Endothelial cell of umbilical vein (primary cell): Measurements from ENCODE around the gene GRWD1. TPM values are rescaled to one million over a fixed set of nuclear protein-coding genes. Genes with fewer than 3 reads are reported as not detected.
"Not testable (repeated sequence)": the region's sequence is repeated elsewhere in the genome, so short reads cannot be mapped to it uniquely, and the experiment has no call there.

Experiments used
- BruUV-seq: library from RNA; stranded (reverse); fragments of 400-500 nt; replicated peaks from 2 replicates; lab custom pipeline; 2021; lab: Mats Ljungman, UMichigan
- CTCF ChIA-PET: fragments of 300-600, 350-600 bp; sonication (Branson Sonifier 250); formaldehyde crosslinking; loops from one replicate; lab custom pipeline; 2021; ENCODE audit warnings: antibody characterized with exemption, inconsistent platforms; lab: Charles Lee
- POLR2A ChIA-PET: fragments of 300-600, 350-600 bp; sonication (Branson Sonifier 250); formaldehyde crosslinking; loops from one replicate; lab custom pipeline; 2021; ENCODE audit warnings: antibody characterized with exemption, inconsistent platforms; lab: Charles Lee
- DNase-seq: peaks from one replicate; pipeline ENCODE4 v3.0.0-alpha.2; 2011; ENCODE audit warnings: low read depth, low spot score
- FAIRE-seq: peaks from 2 replicates; lab custom pipeline; 2011; peaks lifted over from hg19 to GRCh38; lab: Jason Lieb, UNC
- H2AFZ ChIP-seq: 2 replicates; pipeline ENCODE4 v1.6.0; 2012; ENCODE audit warnings: low read depth, low read length, control low read depth, inconsistent platforms
- H3K27ac ChIP-seq: 2 replicates; pipeline ENCODE4 v1.5.1; 2011; ENCODE audit warnings: low read depth, mild to moderate bottlenecking, control low read depth, low read length, moderate library complexity; ENCODE audit not compliant: insufficient read depth
- H3K27me3 ChIP-seq, 2 experiments: 2 replicates each; pipeline versions ENCODE4 v1.6.0 to v1.6.1; 2011; ENCODE audit warnings: low read length in 2 of 2, mixed read lengths in 1 of 2; ENCODE audit not compliant: control insufficient read depth in 2 of 2, insufficient read depth in 2 of 2
- H3K36me3 ChIP-seq, 2 experiments: 2 replicates in 1 of 2; 3 replicates in 1 of 2; pipeline ENCODE4 v1.5.1; 2011; ENCODE audit warnings: low read length in 2 of 2, mild to moderate bottlenecking in 1 of 2, moderate library complexity in 1 of 2; ENCODE audit not compliant: control insufficient read depth in 2 of 2, insufficient read depth in 2 of 2; ENCODE audit errors: extremely low read depth in 1 of 2
- H3K4me1 ChIP-seq: 3 replicates; pipeline ENCODE4 v1.5.1; 2011; ENCODE audit warnings: mild to moderate bottlenecking, low read length; ENCODE audit not compliant: control insufficient read depth, insufficient read depth; ENCODE audit errors: extremely low read depth
- H3K4me2 ChIP-seq: 2 replicates; pipeline ENCODE4 v1.6.1; 2011; ENCODE audit warnings: low read length, control low read depth, mixed read lengths; ENCODE audit not compliant: insufficient read depth
- H3K4me3 ChIP-seq, 3 experiments: fragments of 200-600 bp in 1 of 3; sonication (generic), shearing (Covaris generic) in 1 of 3; replicated peaks in 1 of 3; 2 replicates each; pipeline ENCODE4 v1.5.1; 2011 to 2016; ENCODE audit warnings: control low read depth in 3 of 3, low read length in 3 of 3, mild to moderate bottlenecking in 2 of 3, inconsistent platforms in 1 of 3, low read depth in 1 of 3, moderate library complexity in 1 of 3; ENCODE audit not compliant: insufficient read depth in 1 of 3
- H3K79me2 ChIP-seq: 2 replicates; pipeline ENCODE4 v1.6.0; 2012; ENCODE audit warnings: low read length, inconsistent platforms; ENCODE audit not compliant: control insufficient read depth, insufficient read depth
- H3K9ac ChIP-seq: replicated peaks from 2 replicates; pipeline ENCODE3; 2011; ENCODE audit warnings: low read length, control low read depth; ENCODE audit not compliant: insufficient read depth; ENCODE audit errors: extremely low read depth
- H3K9me1 ChIP-seq: replicated peaks from 3 replicates; pipeline ENCODE4 v1.6.0; 2011; ENCODE audit warnings: mild to moderate bottlenecking, low read length; ENCODE audit not compliant: control insufficient read depth, insufficient read depth; ENCODE audit errors: extremely low read depth
- H3K9me3 ChIP-seq: replicated peaks from 2 replicates; pipeline ENCODE4 v1.5.1; 2012; ENCODE audit warnings: low read length, inconsistent platforms; ENCODE audit not compliant: control insufficient read depth, insufficient read depth
- H4K20me1 ChIP-seq: replicated peaks from 2 replicates; pipeline ENCODE3; 2011; ENCODE audit warnings: mild to moderate bottlenecking, low read length; ENCODE audit not compliant: control insufficient read depth, insufficient read depth; ENCODE audit errors: extremely low read depth
- EZH2 ChIP-seq: IDR thresholded peaks from 2 replicates; pipeline ENCODE4 v1.6.1; 2012; ENCODE audit warnings: borderline replicate concordance, low read depth, mild to moderate bottlenecking, moderate library complexity, low read length, inconsistent platforms; ENCODE audit not compliant: severe bottlenecking
- FOS ChIP-seq: IDR thresholded peaks from 2 replicates; pipeline ENCODE4 v1.6.1; 2011; ENCODE audit warnings: mild to moderate bottlenecking, low read length, moderate library complexity, borderline replicate concordance; ENCODE audit not compliant: insufficient read depth
- GATA2 ChIP-seq: IDR thresholded peaks from 2 replicates; pipeline ENCODE4 v1.7.0; 2011; ENCODE audit warnings: low read depth, mild to moderate bottlenecking, moderate library complexity, mixed read lengths, low read length; ENCODE audit not compliant: insufficient read length, insufficient read depth
- MAX ChIP-seq: IDR thresholded peaks from 2 replicates; pipeline ENCODE4 v1.6.1; 2011; ENCODE audit not compliant: insufficient read depth, insufficient read length
- MYC ChIP-seq: IDR thresholded peaks from one replicate; pipeline ENCODE4 v1.6.1; 2011; ENCODE audit warnings: mild to moderate bottlenecking, low read depth, low read length
- POLR2A ChIP-seq: IDR thresholded peaks from 2 replicates; pipeline ENCODE4 v1.6.1; 2012; ENCODE audit warnings: low read depth, mild to moderate bottlenecking, control low read depth, low read length
- POLR2AphosphoS5 ChIP-seq: IDR thresholded peaks from 2 replicates; pipeline ENCODE4 v1.6.1; 2012; ENCODE audit warnings: low read depth, mild to moderate bottlenecking, control low read depth, low read length, moderate library complexity; ENCODE audit not compliant: insufficient read depth
- dilution Hi-C: fragments of 300-500 bp; cut with MboI; formaldehyde crosslinking; loops from one replicate; pipeline ENCODE4 v1.15.0; 2019; ENCODE audit warnings: low sequenced_read_pairs; ENCODE audit not compliant: extremely low pct_ligation_motif_present
- intact Hi-C: fragments of 100-400 bp; cut with micrococcal nuclease; formaldehyde crosslinking; loops from one replicate; pipeline ENCODE4 v1.10.0; 2022
- polyA plus RNA-seq, 4 experiments: library from polyadenylated mRNA; depleted of rRNA in 3 of 4; stranded (reverse) in 3 of 4; unstranded in 1 of 4; fragments of >200 nt; gene quantifications; 2 replicates each; pipeline versions ENCODE4 v1.2.1 to v1.2.3, GENCODE V29; 2011 to 2012; ENCODE audit warnings: missing spikeins in 1 of 4
- total RNA-seq: library from RNA; stranded (reverse); gene quantifications from 2 replicates; pipeline ENCODE4 v1.2.3, GENCODE V29; 2021
- TF ChIP-seq, protein P1 (sequence below), 2 donors: IDR thresholded peaks; 1 replicate in 1 of 2; 2 replicates in 1 of 2; pipeline ENCODE4 v1.5.1; 2011; ENCODE audit warnings: low read length in 2 of 2, mild to moderate bottlenecking in 2 of 2, moderate library complexity in 2 of 2, control low read depth in 1 of 2, inconsistent platforms in 1 of 2, low read depth in 1 of 2; ENCODE audit not compliant: insufficient read depth in 1 of 2; ENCODE audit errors: extremely low read depth in 1 of 2

GRWD1 gene
- total and polyA plus RNA-seq, 2 donors (not counting 3 experiments of a cell fraction or from before 2014, with no cell fraction given) = 26.3 to 52.7 TPM

DNA sequence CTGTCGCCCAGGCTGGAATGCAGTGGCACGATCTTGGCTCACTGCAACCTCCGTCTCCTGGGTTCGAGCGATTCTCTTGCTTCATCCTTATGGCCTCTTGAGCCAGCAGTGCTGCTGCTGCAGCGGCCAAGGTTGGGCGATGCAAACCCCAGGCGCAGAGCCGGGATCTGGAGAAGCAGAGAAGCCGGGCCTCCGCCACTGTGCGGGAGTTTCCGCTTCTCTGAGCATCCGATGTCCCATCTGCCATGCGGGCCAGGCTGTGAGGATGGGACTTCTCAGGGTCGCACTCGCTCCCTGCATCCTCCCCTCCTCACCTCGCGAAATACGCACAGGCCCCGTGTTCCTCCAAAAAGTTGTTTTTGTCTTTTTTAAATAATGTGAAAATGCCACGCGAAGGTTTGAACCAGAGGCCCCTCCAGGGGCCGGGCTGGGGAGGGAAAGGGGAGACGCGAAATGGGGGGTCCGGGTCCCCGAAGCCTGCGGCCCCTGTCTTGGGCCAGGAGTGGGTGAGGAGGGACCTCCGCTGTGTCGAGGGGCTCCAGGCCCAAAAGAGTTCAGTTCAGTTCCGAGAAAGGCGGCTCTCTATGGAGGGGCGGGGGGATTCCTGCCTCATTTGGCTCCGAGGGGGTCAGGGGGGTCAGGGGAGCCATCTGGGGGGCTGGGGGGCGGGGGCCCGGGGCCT, 39.3 kb downstream of the GRWD1 start:
- no peak for FAIRE-seq
- Histone ChIP-seq H3K36me3 (no peaks in the 10 kb centered on the region), H3K4me2 (no peak overlapping the region), H4K20me1 (no peaks in the 10 kb centered on the region), H3K9me1 (no peaks in the 10 kb centered on the region), H3K4me1 (peaks cover 27% of the 10 kb centered on the region), H3K4me3 (no peak overlapping the region), H3K79me2 (no peaks in the 10 kb centered on the region), H2AFZ (no peak overlapping the region), H3K27ac (no peak overlapping the region), H3K27me3 (no peaks in the 10 kb centered on the region), H3K9ac (no peak overlapping the region), H3K9me3 (no peaks in the 10 kb centered on the region)
- TF ChIP-seq MYC (no peak), EZH2 (no peak), POLR2AphosphoS5 (no peak), GATA2 (no peak), MAX (no peak), FOS (no peak), POLR2A (peak; percentile 20)
- TF ChIP-seq, protein P1, sequence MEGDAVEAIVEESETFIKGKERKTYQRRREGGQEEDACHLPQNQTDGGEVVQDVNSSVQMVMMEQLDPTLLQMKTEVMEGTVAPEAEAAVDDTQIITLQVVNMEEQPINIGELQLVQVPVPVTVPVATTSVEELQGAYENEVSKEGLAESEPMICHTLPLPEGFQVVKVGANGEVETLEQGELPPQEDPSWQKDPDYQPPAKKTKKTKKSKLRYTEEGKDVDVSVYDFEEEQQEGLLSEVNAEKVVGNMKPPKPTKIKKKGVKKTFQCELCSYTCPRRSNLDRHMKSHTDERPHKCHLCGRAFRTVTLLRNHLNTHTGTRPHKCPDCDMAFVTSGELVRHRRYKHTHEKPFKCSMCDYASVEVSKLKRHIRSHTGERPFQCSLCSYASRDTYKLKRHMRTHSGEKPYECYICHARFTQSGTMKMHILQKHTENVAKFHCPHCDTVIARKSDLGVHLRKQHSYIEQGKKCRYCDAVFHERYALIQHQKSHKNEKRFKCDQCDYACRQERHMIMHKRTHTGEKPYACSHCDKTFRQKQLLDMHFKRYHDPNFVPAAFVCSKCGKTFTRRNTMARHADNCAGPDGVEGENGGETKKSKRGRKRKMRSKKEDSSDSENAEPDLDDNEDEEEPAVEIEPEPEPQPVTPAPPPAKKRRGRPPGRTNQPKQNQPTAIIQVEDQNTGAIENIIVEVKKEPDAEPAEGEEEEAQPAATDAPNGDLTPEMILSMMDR (IDR thresholded peaks at IDR 0.05; ENCODE audit: extremely low read depth in 1 of 2, insufficient read depth in 1 of 2, low read depth in 1 of 2, low read length in 2 of 2) = no peak
- dilution Hi-C loops (no loop called here), intact Hi-C loops (loop anchor here (5.0 kb wide), 1 partner anchor 88 kb away; no protein-coding TSS in a partner anchor)
- ChIA-PET POLR2A (no interaction called here), CTCF (no interaction called here)
- no peak for DNase-seq
- no TSS peak for BruUV-seq

GRCh38 chr19:48486706-48487105, 40.9 kb downstream of the GRWD1 start:
- H3K4me1 ChIP-seq = peaks cover 18% of the 10 kb centered on the region
- H3K27ac ChIP-seq, H3K36me3 ChIP-seq, H3K9me1 ChIP-seq, H3K27me3 ChIP-seq, DNase-seq, H3K9ac ChIP-seq, H3K4me2 ChIP-seq, H3K4me3 ChIP-seq, H3K9me3 ChIP-seq, dilution Hi-C loops, POLR2A ChIA-PET, BruUV-seq, H3K79me2 ChIP-seq, H4K20me1 ChIP-seq, H2AFZ ChIP-seq, FAIRE-seq, intact Hi-C loops: not testable (repeated sequence)
- CTCF ChIA-PET = interaction anchor here (1.2 to 5.3 kb wide), 5 partner anchors 19 to 144 kb away, joined by 3 to 203 read pairs (median 5); partner anchors contain the start of gene KDELR1
